CD4-positive, alpha-beta T cell (primary cell): ENCODE data around the gene SPACA4. TPM values are rescaled to one million over a fixed set of nuclear protein-coding genes. Genes with fewer than 3 reads are reported as not detected.
A peak's percentile ranks its signal among the peaks of the same experiment; 100 is the strongest.

Source experiments
- ATAC-seq: fragments of 200-7000 bp; cut with Tn5 transposase; one replicate; pipeline ENCODE4 v1.10.0; 2022; ENCODE audit warnings: mild to moderate bottlenecking; ENCODE audit not compliant: poor library complexity
- CTCF ChIA-PET: fragments of 350-600 bp; sonication (Branson Sonifier 250); formaldehyde crosslinking; loops from one replicate; lab custom pipeline; 2021; ENCODE audit warnings: antibody characterized with exemption, inconsistent platforms; lab: Charles Lee
- POLR2A ChIA-PET: fragments of 350-600 bp; sonication (Branson Sonifier 250); formaldehyde crosslinking; loops from one replicate; lab custom pipeline; 2021; ENCODE audit warnings: antibody characterized with exemption, inconsistent platforms; lab: Charles Lee
- DNase-seq, 14 experiments: peaks; one replicate each; pipeline ENCODE4 v3.0.0-alpha.2; 2013 to 2020; ENCODE audit warnings: mixed read lengths in 2 of 14
- H3K27ac ChIP-seq, 2 donors: one replicate each; pipeline versions ENCODE4 v1.5.1 to v1.7.0; 2013; ENCODE audit warnings: low read length in 2 of 2, low read depth in 1 of 2, mild to moderate bottlenecking in 1 of 2
- H3K27me3 ChIP-seq, 2 experiments: 1 replicate in 1 of 2; 2 replicates in 1 of 2; pipeline versions ENCODE4 v1.6.1 to v1.7.0; 2013; ENCODE audit warnings: low read length in 2 of 2, control low read depth in 1 of 2, mild to moderate bottlenecking in 1 of 2, moderate library complexity in 1 of 2; ENCODE audit not compliant: insufficient read depth in 2 of 2, control insufficient read depth in 1 of 2
- H3K36me3 ChIP-seq: one replicate; pipeline ENCODE4 v1.6.1; 2013; ENCODE audit warnings: low read length, control low read depth; ENCODE audit not compliant: insufficient read depth
- H3K4me1 ChIP-seq: one replicate; pipeline ENCODE4 v1.6.1; 2013; ENCODE audit warnings: low read length, control low read depth; ENCODE audit not compliant: insufficient read depth
- H3K4me3 ChIP-seq: one replicate; pipeline ENCODE4 v1.5.1; 2013; ENCODE audit warnings: mild to moderate bottlenecking, low read length, moderate library complexity
- H3K9me3 ChIP-seq, 2 experiments: 1 replicate in 1 of 2; 2 replicates in 1 of 2; pipeline versions ENCODE4 v1.6.1 to v1.7.0; 2013; ENCODE audit warnings: low read length in 2 of 2, mild to moderate bottlenecking in 2 of 2, control low read depth in 1 of 2, moderate library complexity in 1 of 2; ENCODE audit not compliant: control insufficient read depth in 1 of 2, insufficient read depth in 1 of 2
- H3K27ac Mint-ChIP-seq: one replicate; pipeline ENCODE4 v1.8.0; 2020; ENCODE audit warnings: mixed read lengths
- H3K27me3 Mint-ChIP-seq: one replicate; pipeline ENCODE4 v1.8.0; 2021; ENCODE audit warnings: mixed read lengths
- H3K36me3 Mint-ChIP-seq: one replicate; pipeline ENCODE4 v1.8.0; 2021; ENCODE audit warnings: low read depth, mixed read lengths
- H3K4me1 Mint-ChIP-seq: one replicate; pipeline ENCODE4 v1.8.0; 2021; ENCODE audit warnings: low read depth, mixed read lengths
- H3K4me3 Mint-ChIP-seq: one replicate; pipeline ENCODE4 v1.8.0; 2020; ENCODE audit warnings: mild to moderate bottlenecking, mixed read lengths
- H3K9me3 Mint-ChIP-seq: one replicate; pipeline ENCODE4 v1.8.0; 2020; ENCODE audit warnings: mixed read lengths
- CTCF ChIP-seq: fragments of 200-600 bp; IDR thresholded peaks from one replicate; pipeline ENCODE4 v1.8.0; 2022; ENCODE audit warnings: antibody characterized with exemption, mild to moderate bottlenecking
- intact Hi-C, 2 experiments: fragments of 100-400 bp; cut with DNase I in 1 of 2; cut with micrococcal nuclease in 1 of 2; formaldehyde crosslinking; loops; one replicate each; pipeline versions ENCODE4 v1.15.1 to v1.9.0; 2023 to 2025; cut with DNase I, micrococcal nuclease
- total RNA-seq, 174 experiments: library from RNA in 2 of 174; stranded (reverse) in 2 of 174; gene quantifications; one replicate each; pipeline ENCODE4 v1.2.3 and lab custom pipeline; 2021 to 2026

Gene SPACA4
- total RNA-seq, 2 experiments from 2014 or later, result not detected

DNA sequence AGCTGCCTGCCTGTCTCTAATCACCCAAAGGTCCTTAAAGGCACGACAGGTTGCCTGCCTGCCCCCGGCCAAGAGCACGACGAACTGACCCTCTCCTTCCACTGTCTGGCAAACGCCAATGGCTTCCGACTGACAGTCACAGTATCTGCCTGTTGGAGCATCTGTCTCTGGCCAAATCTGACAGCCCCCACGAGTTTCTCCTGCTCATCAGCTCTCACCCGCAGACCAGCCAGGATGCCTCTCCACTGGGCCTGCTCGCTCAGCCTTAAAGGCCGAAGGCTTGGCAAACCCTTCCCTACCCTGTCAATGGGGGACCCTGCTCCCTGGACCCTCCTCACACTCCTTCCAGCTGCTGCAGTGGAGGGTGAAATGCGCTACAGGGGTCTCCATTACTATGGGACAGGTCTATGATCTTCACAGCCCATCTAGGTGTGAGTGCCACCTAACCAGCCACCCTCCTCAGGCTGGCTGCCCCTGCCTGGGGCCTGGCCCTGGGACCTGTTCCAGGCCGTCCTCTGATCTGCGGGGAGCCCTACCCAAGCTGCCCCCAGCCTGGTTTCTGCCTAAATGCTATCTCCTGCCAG is 7.4 kb downstream of the SPACA4 start:
- H3K4me3 Mint-ChIP-seq, result peak overlapping the region; percentile 11
- peaks cover 30% of the 10 kb centered on the region for H3K4me1 Mint-ChIP-seq
- no peaks in the 10 kb centered on the region for H3K27me3 ChIP-seq
- intact Hi-C loops, result no loop called here
- H3K27me3 Mint-ChIP-seq, result no peaks in the 10 kb centered on the region
- no peak overlapping the region for H3K27ac ChIP-seq
- DNase-seq, result peak in 1 of 14 experiments; percentile 30
- H3K36me3 Mint-ChIP-seq, result peaks cover 44% of the 10 kb centered on the region
- CTCF ChIA-PET, result no interaction called here
- no peak overlapping the region for H3K4me3 ChIP-seq
- H3K27ac Mint-ChIP-seq, result peak overlapping the region; percentile 37
- H3K36me3 ChIP-seq, result peaks cover 34% of the 10 kb centered on the region
- H3K9me3 ChIP-seq, result no peaks in the 10 kb centered on the region
- H3K4me1 ChIP-seq, result peaks cover 35% of the 10 kb centered on the region
- no peak for ATAC-seq
- no peaks in the 10 kb centered on the region for H3K9me3 Mint-ChIP-seq
- no peak for TF ChIP-seq CTCF
- POLR2A ChIA-PET, result no interaction called here

DNA sequence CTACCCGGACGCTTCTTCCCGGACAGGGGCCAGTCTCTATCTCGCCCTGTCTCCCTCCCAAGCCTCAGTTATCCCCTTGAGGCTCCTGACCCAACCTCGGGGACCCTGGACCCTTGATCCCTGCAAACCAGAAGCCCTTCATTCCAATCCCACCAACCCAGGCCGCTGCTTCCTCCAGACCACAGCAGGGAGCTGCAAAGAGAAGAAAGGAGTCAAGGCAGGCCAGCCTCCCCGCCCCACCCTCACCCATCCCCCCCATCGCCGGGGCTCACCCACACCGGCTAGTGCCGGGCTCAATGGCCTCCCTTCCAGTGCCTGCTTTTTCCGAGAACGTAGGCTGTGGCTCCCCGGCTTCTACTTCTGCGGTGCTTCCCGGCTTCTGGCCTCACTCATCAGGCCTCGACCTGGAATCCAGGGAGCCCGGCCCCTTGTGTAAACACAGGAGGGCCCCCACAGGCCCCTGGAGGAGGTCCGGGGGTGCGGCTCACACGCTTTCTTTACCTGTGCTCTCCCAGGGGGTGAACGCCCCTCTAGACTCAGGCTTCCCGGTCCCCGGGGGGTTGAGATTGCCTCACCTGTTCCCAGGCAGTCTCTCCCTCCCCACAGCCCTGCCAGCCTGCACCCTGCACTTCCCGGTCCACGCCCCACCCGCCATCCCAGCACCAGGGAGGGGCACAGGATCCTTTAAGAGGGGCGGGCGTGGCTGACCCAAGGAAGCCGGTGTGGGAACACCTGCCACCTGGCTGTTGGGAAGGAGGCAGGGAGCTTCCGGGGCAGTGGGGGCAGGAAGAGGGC is 8.1 kb downstream of the SPACA4 start, which contains the start of gene FAM83E:
Gene FAM83E, minus strand, starts transcription at position 641 of the 795 bp plus-strand sequence. CDS start 1,704 bp downstream, outside the sequence.
- H3K27ac Mint-ChIP-seq, result peak within 1 kb of the TSS; percentile 37
- H3K36me3 Mint-ChIP-seq, result peaks cover 51% of the 10 kb centered on the region
- intact Hi-C loops, result loop anchor here in 1 of 2 experiments (5.0 kb wide), 1 partner anchor 282 kb away; no protein-coding TSS in a partner anchor
- Histone ChIP-seq H3K9me3 (no peaks in the 10 kb centered on the region), H3K27me3 (no peaks in the 10 kb centered on the region), H3K4me3 (no peak within 1 kb of the TSS), H3K36me3 (peaks cover 34% of the 10 kb centered on the region), H3K27ac (no peak within 1 kb of the TSS), H3K4me1 (peaks cover 38% of the 10 kb centered on the region)
- ChIA-PET POLR2A (no interaction called here), CTCF (no interaction called here)
- ATAC-seq (no peak), DNase-seq (peak in 1 of 14 experiments; percentile 36)
- peak within 1 kb of the TSS; percentile 98 for H3K4me3 Mint-ChIP-seq
- TF ChIP-seq CTCF, result no peak
- H3K4me1 Mint-ChIP-seq, result peaks cover 36% of the 10 kb centered on the region
- H3K27me3 Mint-ChIP-seq, result no peaks in the 10 kb centered on the region
- H3K9me3 Mint-ChIP-seq, result no peaks in the 10 kb centered on the region

DNA sequence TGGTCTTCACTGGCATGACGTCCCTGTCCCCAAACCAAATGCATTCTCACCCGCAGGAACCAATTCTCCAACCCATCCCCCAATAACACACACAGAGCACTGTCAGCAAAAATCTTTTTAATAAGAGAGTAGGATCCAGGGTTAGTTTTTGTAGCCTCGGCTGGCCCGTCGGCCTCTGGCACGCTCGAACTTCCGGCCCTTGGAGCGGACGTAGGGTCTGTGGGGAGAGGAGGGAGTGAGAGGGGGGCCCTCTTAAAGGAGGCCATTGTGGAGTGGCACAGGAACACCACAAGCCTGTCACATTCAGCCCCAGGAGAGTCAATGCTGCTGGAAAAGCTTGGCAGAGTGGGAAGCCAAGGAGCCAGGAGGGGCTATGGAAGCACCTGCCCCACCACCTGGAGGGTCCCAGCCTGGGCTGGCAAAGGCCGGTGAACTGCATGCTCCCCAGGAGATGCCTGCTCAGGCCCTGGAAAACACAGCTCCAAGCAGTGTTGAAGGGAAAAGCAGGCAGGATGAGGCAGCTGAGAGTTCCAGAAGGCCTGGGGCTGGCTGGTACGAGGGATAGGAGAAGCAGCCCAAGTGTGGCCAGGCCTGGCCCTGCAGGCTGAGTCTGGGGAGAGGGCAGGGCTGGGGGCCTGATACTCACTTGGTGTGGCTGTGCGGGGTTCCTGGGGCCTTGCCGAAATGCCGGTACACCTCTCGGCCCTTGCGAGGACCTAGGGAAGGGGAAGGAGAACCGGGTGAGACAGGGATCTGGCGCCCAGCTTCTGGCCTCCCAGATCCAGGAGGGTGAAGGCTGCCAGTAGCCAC is 8.9 kb downstream of the SPACA4 start:
- Mint-ChIP-seq H3K4me3 (peak overlapping the region; percentile 98), H3K4me1 (peaks cover 43% of the 10 kb centered on the region), H3K27me3 (no peaks in the 10 kb centered on the region), H3K9me3 (no peaks in the 10 kb centered on the region), H3K27ac (no peak overlapping the region), H3K36me3 (peaks cover 53% of the 10 kb centered on the region)
- Histone ChIP-seq H3K4me3 (no peak overlapping the region), H3K27ac (no peak overlapping the region), H3K4me1 (peaks cover 46% of the 10 kb centered on the region), H3K36me3 (peaks cover 34% of the 10 kb centered on the region), H3K9me3 (no peaks in the 10 kb centered on the region), H3K27me3 (no peaks in the 10 kb centered on the region)
- no peak for TF ChIP-seq CTCF
- ChIA-PET CTCF (no interaction called here), POLR2A (no interaction called here)
- DNase-seq, result no peak
- intact Hi-C loops, result loop anchor here in 1 of 2 experiments (5.0 kb wide), 1 partner anchor 283 kb away; no protein-coding TSS in a partner anchor
- no peak for ATAC-seq
